Measurements from ENCODE around the gene NTHL1.

DNA sequence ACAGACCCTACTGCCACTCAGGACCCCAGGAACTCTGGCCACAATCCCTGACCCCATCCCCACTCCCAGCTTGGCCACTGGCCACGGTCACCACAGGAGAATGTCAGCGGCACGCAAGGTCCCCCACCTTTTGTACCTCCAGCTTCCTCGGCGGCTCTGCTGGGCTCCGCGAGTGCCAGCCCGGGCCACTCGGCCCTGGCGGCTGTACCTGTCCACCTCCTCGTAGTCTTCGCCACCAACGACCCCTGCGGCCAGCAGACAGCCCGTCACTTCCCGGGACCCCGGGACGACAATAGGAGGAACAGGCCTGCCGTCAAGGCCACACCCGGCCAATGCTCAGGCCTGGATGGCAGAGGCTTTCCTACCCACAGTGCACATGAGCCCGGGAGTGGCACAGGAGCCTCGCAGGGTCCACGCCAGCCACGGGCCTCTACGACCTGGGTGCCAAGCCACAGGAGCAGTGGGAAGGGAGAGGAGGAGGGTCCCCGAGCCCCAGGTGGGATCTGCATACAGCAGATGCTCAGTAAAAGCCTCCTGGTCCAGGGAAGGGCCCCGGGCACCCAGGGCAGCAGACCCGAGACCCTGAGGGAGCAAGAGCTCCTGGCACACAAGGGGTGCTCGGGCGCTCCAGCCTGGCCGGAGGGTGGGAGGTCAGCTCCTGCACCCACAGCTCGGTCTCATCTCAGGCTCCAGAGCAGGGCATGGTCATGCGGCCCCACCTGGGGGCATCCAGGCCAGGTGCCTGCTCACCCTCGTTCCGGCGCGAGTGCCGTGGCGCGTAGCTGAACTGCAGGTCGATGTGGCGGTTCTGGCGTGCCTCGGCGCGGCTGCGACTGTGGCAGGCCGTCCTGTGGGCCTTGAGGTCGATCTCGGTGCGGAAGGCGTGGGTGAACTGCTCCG lies 45.9 kb downstream of the NTHL1 start:
- TF ChIP-seq, protein P1, sequence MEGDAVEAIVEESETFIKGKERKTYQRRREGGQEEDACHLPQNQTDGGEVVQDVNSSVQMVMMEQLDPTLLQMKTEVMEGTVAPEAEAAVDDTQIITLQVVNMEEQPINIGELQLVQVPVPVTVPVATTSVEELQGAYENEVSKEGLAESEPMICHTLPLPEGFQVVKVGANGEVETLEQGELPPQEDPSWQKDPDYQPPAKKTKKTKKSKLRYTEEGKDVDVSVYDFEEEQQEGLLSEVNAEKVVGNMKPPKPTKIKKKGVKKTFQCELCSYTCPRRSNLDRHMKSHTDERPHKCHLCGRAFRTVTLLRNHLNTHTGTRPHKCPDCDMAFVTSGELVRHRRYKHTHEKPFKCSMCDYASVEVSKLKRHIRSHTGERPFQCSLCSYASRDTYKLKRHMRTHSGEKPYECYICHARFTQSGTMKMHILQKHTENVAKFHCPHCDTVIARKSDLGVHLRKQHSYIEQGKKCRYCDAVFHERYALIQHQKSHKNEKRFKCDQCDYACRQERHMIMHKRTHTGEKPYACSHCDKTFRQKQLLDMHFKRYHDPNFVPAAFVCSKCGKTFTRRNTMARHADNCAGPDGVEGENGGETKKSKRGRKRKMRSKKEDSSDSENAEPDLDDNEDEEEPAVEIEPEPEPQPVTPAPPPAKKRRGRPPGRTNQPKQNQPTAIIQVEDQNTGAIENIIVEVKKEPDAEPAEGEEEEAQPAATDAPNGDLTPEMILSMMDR (conservative IDR thresholded peaks at IDR 0.05; ENCODE audit: low read depth in 2 of 2), result no peak
- TF ChIP-seq JUNB (IDR thresholded peaks at IDR 0.05; ENCODE audit: unreplicated experiment) (no peak), EZH2 (IDR thresholded peaks at IDR 0.05; ENCODE audit: low read depth, unreplicated experiment) (no peak), POLR2AphosphoS5 (IDR thresholded peaks at IDR 0.05; ENCODE audit: low read depth) (no peak), ZNF114 (CRISPR knock-in tag; IDR thresholded peaks at IDR 0.05) (no peak), EZH2phosphoT487 (IDR thresholded peaks at IDR 0.05; ENCODE audit: unreplicated experiment) (no peak), ZNF331 (CRISPR knock-in tag; IDR thresholded peaks at IDR 0.05; ENCODE audit: low read depth) (no peak), REST (IDR thresholded peaks at IDR 0.05; ENCODE audit: unreplicated experiment) (no peak), CREB1 (CRISPR knock-in tag; IDR thresholded peaks at IDR 0.05; ENCODE audit: low read depth) (no peak), NANOG (IDR thresholded peaks at IDR 0.05; ENCODE audit: borderline replicate concordance) (no peak), STAT1 (IDR thresholded peaks at IDR 0.05; ENCODE audit: unreplicated experiment) (no peak)

Data from GM23338 (cell line).